ENCODE results near the gene ITGA5.
A peak's percentile ranks its signal among the peaks of the same experiment; 100 is the strongest.

Gene ITGA5

DNA sequence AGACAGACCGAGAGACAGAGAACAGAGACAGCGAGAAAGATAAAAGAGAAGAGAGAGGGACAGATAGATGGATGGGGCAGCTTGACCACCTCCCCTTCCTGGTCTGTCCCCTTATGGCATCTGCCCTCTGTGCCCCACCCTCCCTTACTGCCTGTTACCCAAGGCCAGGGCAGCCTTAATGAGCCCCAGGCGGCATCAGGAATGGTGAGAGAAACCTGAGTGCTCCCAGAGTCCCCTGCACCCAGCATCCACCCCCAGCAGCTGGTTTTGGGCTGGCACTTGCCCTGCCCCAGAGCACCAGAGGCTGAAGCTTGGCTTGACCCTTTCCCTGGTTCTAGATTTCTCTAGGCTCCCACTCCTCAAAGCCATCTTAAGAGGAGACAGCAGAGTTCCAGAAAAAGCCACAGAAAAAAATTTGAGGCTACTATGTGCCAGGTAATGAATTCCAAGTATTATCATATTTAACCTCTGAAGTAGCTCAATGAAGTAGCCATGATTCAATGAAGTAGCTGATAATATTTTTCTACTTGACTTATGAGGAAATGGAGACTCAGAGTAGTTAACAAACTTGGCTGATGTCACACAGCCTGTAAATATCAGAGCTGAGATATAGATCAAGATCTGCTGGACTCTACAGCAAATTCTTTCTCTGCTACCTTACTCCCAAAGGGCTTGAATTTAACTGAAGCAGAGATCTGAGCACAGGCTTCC lies 32.5 kb downstream of the ITGA5 start:
- no peak for DNase-seq

DNA sequence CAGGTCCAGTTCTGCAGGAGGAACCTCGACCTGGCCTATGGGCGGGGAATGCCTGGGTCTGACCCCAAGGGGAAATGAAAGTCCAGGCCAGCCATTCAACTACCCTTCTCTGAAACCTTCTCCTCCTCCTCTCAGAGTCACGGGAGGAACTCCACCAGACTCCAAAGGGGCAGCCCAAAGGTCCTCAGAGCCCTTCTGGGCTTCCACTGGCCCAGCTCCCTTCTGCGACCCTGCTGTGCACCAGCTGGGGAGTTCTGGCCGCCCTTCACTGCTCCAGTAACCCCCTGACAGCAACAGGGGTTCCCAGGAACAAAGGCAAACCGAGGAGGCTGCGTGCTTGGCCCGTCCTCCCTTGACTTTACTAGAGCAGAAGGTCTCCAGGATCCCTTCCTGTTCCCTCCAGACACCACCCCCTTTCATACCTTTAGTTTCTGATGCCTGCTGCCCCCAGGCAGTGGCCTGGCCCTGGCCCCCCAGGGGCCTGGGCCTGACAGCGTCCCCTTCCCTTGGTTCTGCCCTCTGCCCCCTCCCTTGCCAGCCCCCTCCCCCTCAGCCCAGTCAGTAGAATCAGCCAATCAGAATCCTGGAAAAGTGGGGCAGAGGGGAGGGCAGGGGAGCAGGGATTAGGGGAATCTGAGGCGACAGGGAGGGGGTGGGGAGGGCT lies 33.7 kb downstream of the ITGA5 start:
- no peak for DNase-seq

DNA sequence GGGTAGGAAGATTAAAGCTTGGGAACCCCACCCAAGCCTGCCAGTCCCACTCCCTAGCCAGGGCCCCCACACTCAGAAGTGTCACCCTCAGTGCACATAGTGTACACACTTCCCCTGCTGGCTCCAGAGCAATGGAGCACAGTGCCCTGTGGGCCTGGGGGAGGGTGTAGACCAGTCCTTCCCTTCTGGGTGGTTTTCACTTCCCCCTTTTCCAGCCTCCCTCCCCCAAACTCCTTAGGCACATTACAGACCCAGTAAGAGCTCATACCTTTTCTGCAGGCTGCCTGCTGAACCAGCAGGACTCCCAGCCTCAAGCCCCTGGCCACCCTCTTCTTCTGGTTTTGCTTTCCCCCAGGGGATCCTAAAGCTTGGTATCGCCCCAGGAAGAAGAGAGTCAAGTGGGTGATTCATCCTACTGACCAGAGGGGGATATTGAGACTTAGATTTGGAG lies 34.5 kb downstream of the ITGA5 start, which contains the start of gene ZNF385A:
Gene ZNF385A, minus strand, starts transcription at position 143 of the 451 bp plus-strand sequence. CDS start 219 bp downstream, outside the sequence.
- DNase-seq: no peak

DNA sequence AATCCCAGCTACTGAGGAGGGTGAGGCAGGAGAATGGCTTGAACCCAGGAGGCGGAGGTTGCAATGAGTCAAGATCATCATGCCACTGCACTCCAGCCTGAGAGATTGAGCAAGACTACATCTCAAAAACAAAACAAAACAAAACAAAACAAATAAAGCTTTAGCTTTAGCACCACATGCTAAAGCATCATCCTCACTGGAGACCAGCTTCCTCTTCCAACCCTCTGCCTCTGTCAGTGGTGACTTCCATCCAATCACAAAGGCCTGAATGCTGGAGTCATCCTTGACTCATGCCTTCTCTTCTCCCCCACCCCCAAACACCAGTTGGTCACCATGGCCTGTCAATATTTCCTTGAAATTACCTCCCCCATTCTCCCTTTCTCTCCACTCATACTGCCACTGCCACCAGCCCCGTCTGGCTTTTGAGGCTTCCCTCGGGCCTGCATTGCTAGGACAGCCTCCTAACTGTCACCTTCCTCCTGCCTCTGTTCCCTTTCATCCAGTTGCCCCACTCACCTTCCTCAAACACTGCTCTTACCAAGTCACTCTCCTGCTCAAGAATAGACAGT lies 35.9 kb downstream of the ITGA5 start:
- DNase-seq: no peak

DNA sequence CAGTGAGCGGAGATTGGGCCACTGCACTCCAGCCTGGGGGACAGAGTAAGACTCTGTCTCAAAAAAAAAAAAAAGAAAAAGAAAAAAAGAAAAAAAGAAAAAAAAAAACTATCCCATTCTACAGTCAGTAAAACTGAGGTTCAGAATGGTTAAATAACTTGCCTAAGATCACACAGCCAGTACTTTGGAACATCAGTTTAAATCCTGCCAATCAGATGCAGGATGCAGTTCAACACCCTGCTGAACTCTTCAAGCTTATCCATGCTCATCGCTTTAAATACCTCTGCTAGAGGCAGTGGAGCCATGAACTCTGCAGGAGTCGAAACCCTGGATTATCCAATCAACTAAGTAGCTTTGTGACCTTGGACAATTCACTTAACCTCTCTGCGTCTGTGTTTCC lies 37.9 kb downstream of the ITGA5 start:
- DNase-seq: no peak

DNA sequence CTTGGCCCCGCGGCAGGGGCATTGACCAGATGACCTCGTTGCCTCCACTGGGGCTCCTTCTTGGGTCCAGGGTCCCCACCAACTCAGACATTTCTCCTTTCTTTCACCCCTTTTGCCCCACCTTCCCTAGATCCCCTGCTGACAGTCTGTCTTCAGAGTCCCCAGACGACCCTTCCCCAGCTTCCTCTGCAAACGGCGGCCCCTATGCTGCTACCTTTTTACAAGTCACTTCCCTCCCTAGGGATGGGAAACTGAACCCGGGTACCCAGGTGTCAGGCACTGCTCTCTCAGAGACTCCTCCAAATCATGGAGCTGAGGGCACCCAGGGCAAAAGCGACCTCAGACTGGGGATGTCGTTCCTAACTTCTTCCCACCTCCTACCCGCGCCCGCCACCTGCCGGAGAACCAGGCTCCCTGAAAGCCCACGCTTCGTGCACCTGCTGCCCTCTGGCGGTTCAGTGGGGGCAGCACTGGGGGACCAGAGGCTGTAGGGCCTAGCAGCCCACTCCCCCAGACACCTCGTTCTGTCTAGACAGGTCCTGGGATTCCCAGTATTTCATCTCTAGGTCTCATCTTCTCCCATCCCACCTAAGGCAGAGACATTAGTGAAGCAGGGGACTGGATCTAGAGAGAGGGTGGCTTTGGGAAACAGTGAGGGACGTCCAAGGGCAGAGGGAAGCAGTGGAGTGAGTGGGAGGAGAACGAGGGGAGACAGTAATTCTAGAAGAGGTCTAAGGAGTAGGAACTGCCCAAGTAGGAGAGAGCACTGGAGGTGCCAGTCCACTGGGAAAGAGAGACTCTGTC lies 39.5 kb downstream of the ITGA5 start:
- DNase-seq: peak; percentile 88

DNA sequence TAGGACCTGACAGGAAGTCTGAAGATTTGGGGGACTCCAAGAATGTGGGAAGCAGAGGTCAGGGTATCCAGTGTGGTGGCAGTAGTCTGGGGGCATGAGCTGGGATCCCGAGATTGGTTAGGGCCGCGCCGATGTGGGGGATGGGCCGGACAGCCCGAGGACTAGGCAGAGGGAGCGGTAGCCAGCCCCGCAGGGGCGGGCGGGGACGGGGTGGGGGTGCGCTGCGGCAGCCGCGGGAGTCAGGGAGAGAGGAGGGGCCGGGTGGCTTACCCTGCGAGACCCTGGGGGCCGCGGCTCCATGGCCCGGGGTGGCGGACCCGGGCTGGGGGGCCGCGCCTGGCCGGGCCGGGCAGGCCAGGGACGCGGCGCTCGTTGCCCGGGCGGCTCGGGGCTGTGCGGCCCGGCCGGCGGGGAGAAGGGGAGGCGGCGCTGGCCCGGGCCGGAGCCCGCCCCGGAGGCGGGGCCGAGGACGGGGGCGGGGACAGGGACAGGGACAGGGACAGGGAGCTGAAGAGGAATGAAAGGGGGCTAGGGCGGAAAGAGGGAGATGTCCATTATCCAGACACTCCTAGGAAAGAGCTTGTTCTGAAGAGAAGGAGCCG lies 40.2 kb downstream of the ITGA5 start:
- DNase-seq: no peak

DNA sequence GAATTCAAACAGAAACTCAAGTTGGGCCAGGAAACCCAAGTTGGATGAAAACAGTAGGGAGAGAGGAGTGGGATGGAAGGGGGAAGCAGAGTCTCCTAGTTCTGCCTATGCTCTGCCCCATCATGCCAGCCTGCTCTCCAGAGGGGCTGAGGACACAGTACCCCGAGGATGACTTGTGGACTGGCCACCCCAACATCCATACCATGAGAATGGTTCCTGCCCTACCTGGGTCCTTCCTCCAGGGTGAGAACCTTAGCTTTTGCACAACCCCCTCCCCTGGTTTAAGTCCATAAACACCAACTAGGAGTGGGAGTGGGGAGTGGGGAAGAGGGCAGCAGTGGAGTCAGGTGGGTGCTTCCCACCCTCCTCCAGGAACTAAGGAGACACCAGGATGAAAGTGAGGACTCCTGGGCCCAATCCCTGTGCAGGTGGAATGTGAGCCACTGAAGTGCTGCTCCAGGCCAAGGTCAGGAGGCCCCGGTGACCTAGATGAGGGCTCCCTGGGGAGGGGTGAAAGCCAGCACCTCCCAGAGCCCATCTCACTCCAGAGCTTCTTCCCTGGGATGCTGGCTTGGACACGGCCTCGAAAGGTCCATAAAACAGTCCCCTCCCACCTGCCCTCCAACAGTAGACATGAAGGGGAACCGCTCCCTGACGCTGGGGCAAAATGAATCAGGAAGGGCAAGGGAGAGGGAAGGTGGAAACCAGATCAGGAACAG lies 41.1 kb downstream of the ITGA5 start:
- DNase-seq: no peak

DNA sequence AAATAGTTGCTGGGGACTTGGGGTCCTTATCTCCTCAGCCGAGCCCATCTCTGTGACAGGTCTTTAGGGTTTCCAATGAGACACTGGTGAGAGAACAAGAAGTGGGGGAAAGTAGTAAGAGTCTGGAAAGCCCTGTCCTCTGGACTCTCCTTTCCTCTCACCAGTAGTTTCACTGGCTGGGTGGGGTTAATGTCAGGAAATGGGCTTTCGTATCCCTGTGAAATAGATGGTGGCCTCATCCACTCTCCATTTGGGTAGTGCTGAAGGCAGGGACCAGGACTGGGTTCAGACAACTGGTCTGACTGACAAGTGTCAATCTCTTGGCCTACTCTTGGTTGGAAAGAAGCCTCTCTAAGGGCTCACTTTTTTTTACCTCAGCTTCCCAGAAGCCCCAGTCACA lies 42.1 kb downstream of the ITGA5 start:
- DNase-seq: no peak

DNA sequence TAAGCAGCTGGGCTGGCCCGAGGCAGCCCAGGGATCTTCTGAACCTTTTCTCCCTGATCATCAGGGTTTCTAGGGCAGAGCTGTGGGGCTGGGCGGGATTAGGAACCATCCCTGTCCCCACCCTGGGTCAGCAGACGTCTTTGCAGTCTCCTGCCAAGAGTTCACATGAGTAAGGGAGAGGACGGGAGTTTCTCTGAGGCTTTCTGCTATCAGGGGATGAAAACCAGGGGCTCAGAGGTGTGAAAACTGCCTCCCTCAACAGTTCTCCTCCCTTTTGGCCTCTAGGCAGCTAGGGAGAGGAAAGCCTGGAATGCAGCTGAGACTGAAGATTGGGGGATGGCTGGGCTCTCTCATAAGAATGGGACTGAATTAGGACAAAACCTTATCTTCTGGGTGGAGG lies 42.5 kb downstream of the ITGA5 start:
- DNase-seq: no peak

DNA sequence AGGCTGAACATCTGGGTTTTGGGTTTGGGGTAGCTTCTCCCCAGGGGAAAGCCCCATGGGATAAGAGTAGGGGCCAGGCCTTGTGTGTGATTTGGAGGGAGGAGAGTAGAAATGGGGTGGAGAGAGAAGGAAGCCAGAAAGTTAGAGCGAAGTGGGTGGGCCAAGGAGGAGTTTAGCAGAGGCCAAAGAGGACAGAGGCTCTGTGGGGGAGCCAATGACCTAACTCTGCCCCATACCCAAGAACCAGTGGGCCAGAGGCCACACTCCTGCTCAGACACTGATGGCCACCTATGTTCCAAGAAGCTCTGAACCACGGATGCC lies 43.8 kb downstream of the ITGA5 start:
- no peak for DNase-seq

DNA sequence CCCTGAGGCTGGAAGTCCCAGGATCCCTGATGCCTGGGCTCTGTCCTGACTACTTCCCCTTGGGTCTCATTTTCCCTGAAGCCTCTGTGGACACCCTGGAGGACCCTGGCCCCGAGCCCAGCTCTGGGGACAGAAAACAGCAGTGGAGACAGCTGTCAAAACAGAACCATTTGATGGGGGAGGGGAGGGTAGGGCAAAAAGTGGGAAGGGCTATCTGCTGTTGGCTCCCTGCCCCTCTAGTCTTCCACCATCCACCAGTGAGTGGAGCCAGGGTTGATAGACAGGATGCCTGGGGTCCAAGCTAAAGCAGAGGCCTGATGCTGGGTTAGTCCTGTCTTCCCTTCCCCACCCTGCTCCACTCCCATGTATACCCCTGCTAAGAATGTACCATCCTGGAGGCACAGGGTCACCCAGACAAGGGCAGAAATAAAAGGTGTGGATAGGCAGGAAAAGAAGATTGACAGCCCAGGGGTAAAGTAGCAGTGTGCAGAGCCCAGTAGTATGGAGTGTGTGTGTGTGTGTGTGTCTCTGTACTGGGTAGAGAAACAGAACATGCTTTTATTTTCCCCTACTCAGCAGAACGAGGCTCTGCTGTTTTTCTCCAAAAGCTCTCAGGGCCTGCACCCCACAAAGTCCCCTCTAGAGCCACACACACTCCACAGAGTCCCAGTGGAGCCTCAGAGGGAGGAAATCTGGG lies 44.4 kb downstream of the ITGA5 start:
- DNase-seq: no peak

DNA sequence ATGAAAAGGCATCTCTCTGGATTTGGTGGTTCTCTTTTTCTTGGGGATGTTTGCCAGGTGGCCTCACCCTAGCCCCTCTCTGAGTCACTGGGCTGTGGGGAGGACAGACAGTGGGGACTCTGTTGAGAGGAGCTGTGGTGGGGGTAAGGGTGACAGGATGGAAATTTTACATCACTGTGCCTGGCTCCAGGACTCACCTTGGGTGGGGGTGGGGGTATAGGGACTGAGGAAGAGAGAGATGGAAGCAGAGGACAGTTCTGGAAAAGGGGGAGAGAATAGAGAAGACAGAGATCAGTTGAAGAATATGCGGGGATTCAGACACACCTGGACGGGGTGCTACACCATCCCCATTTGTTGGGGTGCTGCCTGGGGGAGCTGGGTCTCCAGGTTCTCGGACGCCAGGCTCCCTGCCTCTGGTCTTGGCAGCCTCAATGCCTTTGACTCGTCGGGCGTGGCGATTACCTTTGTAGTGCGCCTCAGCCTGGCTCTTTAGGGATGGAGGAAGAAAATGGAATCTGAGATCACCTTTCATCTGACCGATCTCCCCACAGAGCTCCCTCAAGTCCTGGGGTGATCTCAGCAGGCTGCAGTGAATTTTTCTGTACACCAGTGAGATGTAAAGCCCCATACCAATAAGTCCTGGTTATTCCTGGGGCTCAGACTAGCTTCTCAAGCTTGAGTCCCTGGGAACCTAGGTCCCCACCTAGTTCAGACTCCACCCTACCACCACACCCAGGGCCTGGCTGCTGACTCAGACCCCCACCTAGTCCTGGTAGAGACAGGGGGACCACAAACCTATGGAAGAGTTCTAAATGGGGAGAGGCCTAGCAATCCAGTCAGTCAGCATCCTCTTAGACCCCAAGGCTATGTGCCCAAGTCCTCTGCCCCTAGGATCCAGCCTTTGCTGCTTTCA lies 45.2 kb downstream of the ITGA5 start:
- DNase-seq: no peak

DNA sequence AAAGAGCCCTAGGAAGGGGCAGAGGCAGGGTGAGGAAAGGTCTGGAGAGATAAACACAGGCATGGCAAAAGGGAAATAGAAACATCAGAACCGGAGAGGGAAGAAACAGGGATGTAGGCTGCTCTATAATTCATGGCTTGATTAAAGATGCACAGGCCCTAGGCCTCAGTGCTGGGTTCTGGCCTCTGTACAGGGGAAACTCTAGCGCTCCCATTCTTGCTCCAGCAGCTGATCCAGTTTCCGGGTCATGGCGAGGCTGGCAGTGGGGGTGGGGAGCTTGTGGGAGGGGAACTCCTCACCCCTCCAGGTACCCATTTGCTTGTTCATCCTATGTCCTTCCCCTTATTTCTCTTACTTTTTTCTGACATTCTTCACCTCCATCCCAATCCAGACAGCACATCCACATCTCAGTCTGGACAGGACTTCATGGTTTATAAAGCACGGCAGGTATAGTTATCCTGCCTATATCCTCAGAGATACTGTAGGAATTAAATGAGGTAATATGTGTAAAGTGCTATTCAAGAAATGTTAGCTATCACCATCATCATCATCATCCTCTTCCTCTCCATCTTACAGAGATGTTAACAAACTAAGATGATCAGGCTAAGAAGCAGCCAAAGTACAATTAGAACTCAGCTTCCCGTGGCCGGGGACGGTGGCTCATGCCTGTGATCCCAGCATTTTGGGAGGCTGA lies 46.8 kb downstream of the ITGA5 start:
- DNase-seq: no peak

DNA sequence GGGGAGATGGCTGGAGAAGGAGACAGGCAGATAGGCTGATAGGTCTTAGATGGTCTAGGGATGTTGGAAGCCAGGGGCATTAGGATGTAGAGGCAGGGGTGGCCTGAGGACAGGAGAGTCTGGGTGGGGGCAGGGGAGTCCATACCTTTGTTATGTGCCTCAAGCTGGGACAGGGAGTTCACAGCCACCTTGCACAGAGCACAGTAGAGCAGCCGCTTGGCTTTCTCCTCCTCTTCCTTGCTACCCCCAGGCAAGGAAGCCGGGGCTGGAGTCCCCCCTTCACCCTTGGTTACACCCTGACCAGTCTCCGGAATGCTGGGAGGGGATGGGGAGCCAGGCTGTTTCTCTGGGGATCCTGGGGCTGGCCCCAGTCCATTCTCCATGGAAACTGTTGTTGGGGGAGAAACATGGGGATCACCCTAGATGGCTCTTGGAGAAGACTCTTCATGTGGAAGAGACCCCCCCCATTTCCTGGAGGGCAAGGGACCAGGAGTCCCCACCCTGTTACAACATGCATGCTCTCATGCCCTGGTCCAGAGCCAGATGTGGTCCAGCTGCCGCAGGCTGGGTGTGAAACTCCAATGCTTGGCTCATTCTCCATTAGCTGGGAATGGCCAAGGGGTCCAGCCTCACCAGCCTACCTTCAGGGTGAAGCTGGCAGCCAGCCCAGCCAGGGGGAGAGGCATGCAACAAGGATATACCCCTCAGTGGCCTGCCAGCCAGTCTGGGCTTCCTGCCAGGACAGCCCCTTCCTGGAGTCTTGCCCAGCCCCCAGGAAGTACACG lies 47.5 kb downstream of the ITGA5 start:
- no peak for DNase-seq

DNA sequence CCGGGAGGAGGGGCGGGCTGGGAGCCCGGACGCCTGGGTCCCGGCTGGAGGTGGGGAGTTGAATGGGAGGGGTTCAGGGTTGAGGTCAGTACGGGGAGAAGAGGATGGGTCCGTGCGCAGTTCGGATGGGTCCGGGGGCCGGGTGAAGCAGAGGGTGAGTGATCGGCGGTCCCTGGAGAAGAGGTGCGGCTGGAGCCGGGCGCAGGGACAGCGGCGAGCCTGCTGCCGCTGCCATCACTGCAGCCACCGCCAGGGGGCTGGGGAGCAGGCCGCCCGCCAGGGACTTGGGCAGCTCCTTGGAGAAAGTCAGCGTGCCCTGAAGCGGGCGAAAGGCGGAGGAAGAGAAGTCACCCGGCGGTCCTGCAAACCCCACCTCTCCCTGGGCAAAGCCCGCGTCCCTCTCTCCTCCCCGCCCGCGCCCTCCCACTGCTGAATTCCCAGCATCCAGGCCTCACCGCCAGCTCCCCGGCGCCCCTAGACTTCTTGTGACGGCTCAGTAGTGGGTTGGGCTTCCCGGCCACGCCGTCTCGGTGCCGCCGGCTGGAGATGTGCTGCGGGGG lies 48.8 kb downstream of the ITGA5 start:
- peak; percentile 44 for DNase-seq

DNA sequence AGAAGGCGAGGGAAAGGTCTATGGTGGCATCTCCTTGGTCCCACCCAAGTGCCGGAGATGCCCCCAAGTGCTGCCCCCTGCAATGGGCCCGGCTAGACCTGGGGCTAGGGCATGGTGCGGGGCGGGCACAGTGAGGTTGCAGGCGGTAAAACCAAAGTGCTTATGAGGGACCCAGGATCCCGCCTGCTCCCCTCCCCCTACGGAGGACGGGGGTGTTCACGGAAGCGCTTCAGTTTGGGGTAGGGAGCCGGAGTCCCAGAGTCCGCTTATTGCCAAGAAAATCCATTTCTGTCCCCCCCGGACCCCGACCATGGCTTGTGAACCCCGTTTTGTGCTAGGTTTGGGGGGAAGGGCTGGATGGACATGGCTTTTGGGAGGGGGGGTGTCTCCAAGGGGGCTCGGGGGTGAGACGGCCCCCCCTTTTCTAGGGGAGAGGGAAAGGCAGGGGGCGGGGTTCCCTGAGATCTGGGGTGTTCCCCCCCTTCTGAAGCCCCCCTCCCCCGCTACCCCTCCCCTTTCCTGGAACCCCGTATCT lies 49.4 kb downstream of the ITGA5 start:
- no peak for DNase-seq

All from CD4-positive, alpha-beta T cell treated with Interleukin-12 subunit alpha and Interleukin-12 subunit beta, for 1 hour (primary cell).